OCI-LY7 (cell line): ENCODE measurements around the gene RXFP2.

ENCODE experiments used
- CTCF ChIP-seq: fragments of 200-600 bp; sonication (generic); conservative IDR thresholded peaks from 2 replicates; pipeline ENCODE4 v1.5.1; 2014; ENCODE audit warnings: mild to moderate bottlenecking, antibody characterized with exemption, low read length, moderate library complexity, mixed read lengths
- EZH2phosphoT487 ChIP-seq: fragments of 200-600 bp; sonication (generic); IDR thresholded peaks from 2 replicates; pipeline ENCODE4 v1.6.1; 2018; ENCODE audit warnings: low read depth, borderline replicate concordance, mild to moderate bottlenecking, mixed run types, antibody characterized with exemption, low read length, moderate library complexity, mixed read lengths

- no peak for TF ChIP-seq CTCF
- no peak for TF ChIP-seq EZH2phosphoT487
Observed at GRCh38 chr13:31717583-31717982, 21.7 kb upstream of the RXFP2 start.
